Colonic mucosa (tissue), 4 donors: ENCODE data around the gene CARS1. TPM values are rescaled to one million over a fixed set of nuclear protein-coding genes. Genes with fewer than 3 reads are reported as not detected.

Source experiments
- DNase-seq: peaks from one replicate; pipeline ENCODE4 v3.0.0-alpha.2; 2020
- H3K27ac ChIP-seq: fragments of 200-600 bp; one replicate; pipeline ENCODE4 v1.8.0; 2021
- H3K27me3 ChIP-seq: fragments of 200-600 bp; one replicate; pipeline ENCODE4 v1.8.0; 2021
- H3K36me3 ChIP-seq: fragments of 200-600 bp; one replicate; pipeline ENCODE4 v1.8.0; 2021
- H3K4me1 ChIP-seq: fragments of 200-600 bp; one replicate; pipeline ENCODE4 v1.8.0; 2021; ENCODE audit warnings: mild to moderate bottlenecking
- H3K4me3 ChIP-seq: fragments of 200-600 bp; one replicate; pipeline ENCODE4 v1.8.0; 2021
- H3K9ac ChIP-seq, 2 donors: one replicate each; pipeline ENCODE4 v1.7.0; 2013; ENCODE audit warnings: control low read depth in 2 of 2, low read depth in 2 of 2, low read length in 2 of 2
- H3K9me3 ChIP-seq: fragments of 200-600 bp; one replicate; pipeline ENCODE4 v1.8.0; 2021
- CTCF ChIP-seq: fragments of 200-600 bp; IDR thresholded peaks from one replicate; pipeline ENCODE4 v1.8.0; 2022; ENCODE audit warnings: antibody characterized with exemption, mild to moderate bottlenecking
- intact Hi-C: fragments of 100-400 bp; cut with DNase I; formaldehyde crosslinking; loops from one replicate; pipeline ENCODE4 v1.14.1; 2022
- total RNA-seq, 2 donors: library from RNA; stranded (reverse); fragmentation: NEBNext Ultra II Directional in 1 of 2; extraction: Animal tissue kit (Norgen Biotek cat#: 25700) in 1 of 2; gene quantifications; one replicate each; pipeline ENCODE4 v1.2.1, GENCODE V29; 2021
- donor health status: healthy.
- donor health status: DM: no; HTN: no; CAD: no.
- donor health status: DM: no; HTN: no; CAD: no.

Gene CARS1
- total RNA-seq, 2 donors from 2014 or later, result 48.4 to 74.3 TPM

DNA sequence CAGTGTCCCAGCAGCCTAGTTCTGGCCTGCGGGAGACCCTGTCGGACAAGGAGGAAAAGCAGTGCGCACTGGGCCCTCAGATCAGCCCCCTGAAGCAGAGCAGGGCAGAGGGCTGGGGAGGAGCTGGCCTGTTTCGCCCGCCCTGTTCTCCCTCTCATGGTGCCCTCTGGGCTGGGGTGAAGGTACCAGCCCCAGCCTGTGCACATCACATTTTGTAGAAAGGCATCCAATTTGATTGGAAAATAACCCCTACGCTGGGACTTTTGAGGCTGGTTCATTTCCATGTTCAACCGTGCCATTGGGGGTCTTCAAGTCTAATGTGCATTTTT is 64.3 kb downstream of the CARS1 start:
- peak overlapping the region; percentile 87 for H3K27ac ChIP-seq
- TF ChIP-seq CTCF, result no peak
- no peak for DNase-seq
- H3K4me1 ChIP-seq, result peaks cover 5% of the 10 kb centered on the region
- peak overlapping the region; percentile 58 to 74 for H3K9ac ChIP-seq
- H3K36me3 ChIP-seq, result no peaks in the 10 kb centered on the region
- no peaks in the 10 kb centered on the region for H3K27me3 ChIP-seq
- H3K9me3 ChIP-seq, result no peaks in the 10 kb centered on the region
- intact Hi-C loops, result no loop called here
- peak overlapping the region; percentile 86 for H3K4me3 ChIP-seq

GRCh38 chr11:2992234-2992996 is 64.8 kb downstream of the CARS1 start, which contains the start of gene NAP1L4:
TSS of gene NAP1L4 (minus strand) at chr11:2992329. CDS start at chr11:2979220, 13,109 bp downstream.
- no peaks in the 10 kb centered on the region for H3K36me3 ChIP-seq
- peak; percentile 97 for DNase-seq
- H3K4me1 ChIP-seq, result peaks cover 5% of the 10 kb centered on the region
- intact Hi-C loops, result no loop called here
- H3K9me3 ChIP-seq, result no peaks in the 10 kb centered on the region
- no peak for TF ChIP-seq CTCF
- H3K4me3 ChIP-seq, result peak within 1 kb of the TSS; percentile 86
- peak within 1 kb of the TSS; percentile 77 to 87 for H3K9ac ChIP-seq
- H3K27ac ChIP-seq, result peak within 1 kb of the TSS; percentile 87
- no peaks in the 10 kb centered on the region for H3K27me3 ChIP-seq

GRCh38 chr11:2991452-2992233 is 65.6 kb downstream of the CARS1 start:
- intact Hi-C loops, result no loop called here
- H3K36me3 ChIP-seq, result no peaks in the 10 kb centered on the region
- H3K9me3 ChIP-seq, result no peaks in the 10 kb centered on the region
- H3K9ac ChIP-seq, result peak overlapping the region; percentile 77 to 87
- no peak for TF ChIP-seq CTCF
- peak; percentile 54 for DNase-seq
- no peaks in the 10 kb centered on the region for H3K27me3 ChIP-seq
- H3K4me1 ChIP-seq, result peaks cover 5% of the 10 kb centered on the region
- peak overlapping the region; percentile 87 for H3K27ac ChIP-seq
- H3K4me3 ChIP-seq, result peak overlapping the region; percentile 86

- peak overlapping the region; percentile 87 for H3K27ac ChIP-seq
- H3K36me3 ChIP-seq, result no peaks in the 10 kb centered on the region
- H3K9ac ChIP-seq, result peak overlapping the region; percentile 77 to 87
- DNase-seq, result peak; percentile 49
- intact Hi-C loops, result no loop called here
- TF ChIP-seq CTCF, result no peak
- H3K9me3 ChIP-seq, result no peaks in the 10 kb centered on the region
- H3K4me1 ChIP-seq, result peaks cover 5% of the 10 kb centered on the region
- peak overlapping the region; percentile 86 for H3K4me3 ChIP-seq
- H3K27me3 ChIP-seq, result no peaks in the 10 kb centered on the region
Measured at GRCh38 chr11:2990617-2991451, 66.4 kb downstream of the CARS1 start.

DNA sequence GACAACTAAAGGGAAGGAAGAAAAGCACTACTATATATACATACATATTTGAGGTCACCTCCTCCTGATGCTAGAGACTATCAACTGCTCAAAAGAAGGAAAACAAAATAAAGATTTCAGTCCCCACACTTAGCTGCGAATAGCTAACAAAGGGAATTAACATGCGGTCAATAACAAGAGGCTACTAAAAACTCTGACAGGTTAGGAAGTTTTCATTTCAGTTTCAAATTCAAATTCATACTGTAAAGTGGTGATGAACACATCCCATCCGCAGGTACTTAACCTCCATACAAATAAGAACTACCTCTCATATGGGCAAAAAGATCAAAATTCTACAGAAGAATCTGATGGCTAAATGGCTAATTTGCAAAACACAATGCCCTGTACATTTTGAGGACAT is 67.7 kb downstream of the CARS1 start:
- intact Hi-C loops, result no loop called here
- H3K27ac ChIP-seq, result peak overlapping the region; percentile 2
- DNase-seq, result no peak
- TF ChIP-seq CTCF, result no peak
- no peaks in the 10 kb centered on the region for H3K27me3 ChIP-seq
- H3K4me3 ChIP-seq, result peak overlapping the region; percentile 86
- peak overlapping the region in 1 of 2 donors; percentile 38 for H3K9ac ChIP-seq
- H3K36me3 ChIP-seq, result no peaks in the 10 kb centered on the region
- H3K4me1 ChIP-seq, result peaks cover 5% of the 10 kb centered on the region
- H3K9me3 ChIP-seq, result no peaks in the 10 kb centered on the region
